Tibial nerve (tissue), 4 donors: ENCODE measurements around the gene CEP128. TPM values are rescaled to one million over a fixed set of nuclear protein-coding genes. Genes with fewer than 3 reads are reported as not detected.

Experiments
- DNase-seq, 2 donors: peaks; one replicate each; pipeline ENCODE4 v3.0.0-alpha.2; 2019; ENCODE audit warnings: low spot score in 2 of 2
- H3K27ac ChIP-seq, 4 donors: fragments of 200-600 bp; sonication (generic) in 3 of 4; one replicate each; pipeline ENCODE4 v1.5.1; 2017 to 2019; ENCODE audit warnings: mild to moderate bottlenecking in 1 of 4
- H3K27me3 ChIP-seq, 2 donors: fragments of 200-600 bp; sonication (generic) in 1 of 2; one replicate each; pipeline versions ENCODE4 v1.5.1 to v1.6.0; 2017 to 2019
- H3K36me3 ChIP-seq, 3 donors: fragments of 200-600 bp; sonication (generic); one replicate each; pipeline ENCODE4 v1.5.1; 2018 to 2019
- H3K4me1 ChIP-seq, 4 donors: fragments of 200-600 bp; sonication (generic) in 3 of 4; one replicate each; pipeline ENCODE4 v1.5.1; 2017 to 2019
- H3K4me3 ChIP-seq, 4 donors: fragments of 200-600 bp; sonication (generic) in 3 of 4; one replicate each; pipeline ENCODE4 v1.5.1; 2017 to 2019; ENCODE audit warnings: mild to moderate bottlenecking in 1 of 4, moderate library complexity in 1 of 4
- H3K9me3 ChIP-seq, 4 donors: fragments of 200-600 bp; sonication (generic) in 3 of 4; one replicate each; pipeline ENCODE4 v1.5.1; 2017 to 2019
- EP300 ChIP-seq, 2 donors: sonication (generic); formaldehyde crosslinking; IDR thresholded peaks; one replicate each; pipeline ENCODE4 v1.6.1; 2017; ENCODE audit warnings: antibody characterized with exemption in 2 of 2, mild to moderate bottlenecking in 1 of 2
- POLR2A ChIP-seq, 2 donors: fragments of 450-650 bp; IDR thresholded peaks; one replicate each; pipeline ENCODE4 v1.6.1; 2017; ENCODE audit warnings: antibody characterized with exemption in 2 of 2, mild to moderate bottlenecking in 2 of 2, moderate library complexity in 2 of 2
- WGBS, 2 donors: methylation state at CpG; one replicate each; pipeline ENCODE4 v1.1.5; 2018; 5-methylcytosine and 5-hydroxymethylcytosine counted together
- total RNA-seq, 4 donors: library from RNA; depleted of rRNA; stranded (reverse); fragments of >200 nt; gene quantifications; one replicate each; pipeline ENCODE4 v1.1.0, GENCODE V29; 2016
- TF ChIP-seq, protein P1 (sequence below), 5 experiments: fragments of 200-600 bp in 3 of 5; fragments of 450-650 bp in 2 of 5; sonication (generic) in 3 of 5; IDR thresholded peaks; one replicate each; pipeline ENCODE4 v1.5.1; 2016 to 2019; ENCODE audit warnings: antibody characterized with exemption in 5 of 5, mild to moderate bottlenecking in 3 of 5, moderate library complexity in 2 of 5

The CEP128 gene
- total RNA-seq, 4 donors from 2014 or later = 7.3 to 13.9 (median 12.5) TPM

DNA sequence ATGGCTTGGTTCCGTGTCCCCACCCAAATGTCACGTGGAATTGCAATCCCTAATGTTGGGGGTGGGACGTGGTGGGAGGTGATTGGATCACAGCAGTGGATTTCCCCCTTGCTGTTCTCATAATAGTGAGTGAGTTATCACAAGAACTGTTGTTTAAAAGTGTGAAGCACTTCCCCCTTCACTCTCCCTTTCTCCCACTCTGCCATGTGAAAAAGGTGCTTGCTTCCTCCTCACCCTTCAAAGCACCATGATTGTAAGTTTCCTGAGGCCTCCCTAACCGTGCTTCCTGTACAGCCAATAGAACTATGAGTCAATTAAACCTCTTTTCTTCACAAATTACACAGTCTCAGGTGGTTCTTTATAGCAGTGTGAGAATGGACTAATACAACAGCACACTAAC lies 5.3 kb upstream of the CEP128 start:
- Histone ChIP-seq H3K27me3 (no peaks in the 10 kb centered on the region), H3K36me3 (no peaks in the 10 kb centered on the region), H3K9me3 (no peaks in the 10 kb centered on the region), H3K4me3 (no peak overlapping the region), H3K27ac (no peak overlapping the region), H3K4me1 (peaks cover 0 to 9% (median 4%) of the 10 kb centered on the region in 4 donors)
- no peak for DNase-seq
- WGBS, 2 donors = 75 to 81% methylated on average over 4 of the region's 4 CpGs
- TF ChIP-seq, protein P1, sequence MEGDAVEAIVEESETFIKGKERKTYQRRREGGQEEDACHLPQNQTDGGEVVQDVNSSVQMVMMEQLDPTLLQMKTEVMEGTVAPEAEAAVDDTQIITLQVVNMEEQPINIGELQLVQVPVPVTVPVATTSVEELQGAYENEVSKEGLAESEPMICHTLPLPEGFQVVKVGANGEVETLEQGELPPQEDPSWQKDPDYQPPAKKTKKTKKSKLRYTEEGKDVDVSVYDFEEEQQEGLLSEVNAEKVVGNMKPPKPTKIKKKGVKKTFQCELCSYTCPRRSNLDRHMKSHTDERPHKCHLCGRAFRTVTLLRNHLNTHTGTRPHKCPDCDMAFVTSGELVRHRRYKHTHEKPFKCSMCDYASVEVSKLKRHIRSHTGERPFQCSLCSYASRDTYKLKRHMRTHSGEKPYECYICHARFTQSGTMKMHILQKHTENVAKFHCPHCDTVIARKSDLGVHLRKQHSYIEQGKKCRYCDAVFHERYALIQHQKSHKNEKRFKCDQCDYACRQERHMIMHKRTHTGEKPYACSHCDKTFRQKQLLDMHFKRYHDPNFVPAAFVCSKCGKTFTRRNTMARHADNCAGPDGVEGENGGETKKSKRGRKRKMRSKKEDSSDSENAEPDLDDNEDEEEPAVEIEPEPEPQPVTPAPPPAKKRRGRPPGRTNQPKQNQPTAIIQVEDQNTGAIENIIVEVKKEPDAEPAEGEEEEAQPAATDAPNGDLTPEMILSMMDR (IDR thresholded peaks at IDR 0.05) = no peak
- no peak for TF ChIP-seq POLR2A (IDR thresholded peaks at IDR 0.05)
- no peak for TF ChIP-seq EP300 (IDR thresholded peaks at IDR 0.05)

DNA sequence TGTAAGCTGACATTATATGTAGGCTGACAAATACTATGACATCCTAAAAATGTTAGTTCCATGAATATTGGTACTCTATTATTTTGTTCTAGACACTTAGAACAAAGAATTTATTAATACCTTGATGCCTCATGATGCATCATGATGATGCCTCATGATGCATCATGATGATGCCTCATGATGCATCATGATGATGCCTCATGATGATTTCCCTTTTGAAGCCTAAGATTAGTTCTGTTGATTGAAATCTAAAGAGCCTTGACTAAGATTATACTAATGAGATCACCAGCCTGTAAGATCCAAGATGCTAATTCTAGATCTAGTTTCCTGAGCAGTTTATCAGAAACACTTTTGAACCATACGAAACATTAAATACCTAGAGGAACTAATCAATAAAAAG lies 4.6 kb upstream of the CEP128 start:
- Histone ChIP-seq H3K4me1 (peaks cover 0 to 9% (median 4%) of the 10 kb centered on the region in 4 donors), H3K36me3 (no peaks in the 10 kb centered on the region), H3K27me3 (no peaks in the 10 kb centered on the region), H3K4me3 (no peak overlapping the region), H3K9me3 (no peaks in the 10 kb centered on the region), H3K27ac (no peak overlapping the region)
- TF ChIP-seq POLR2A (IDR thresholded peaks at IDR 0.05) (no peak), EP300 (IDR thresholded peaks at IDR 0.05) (no peak)
- TF ChIP-seq, protein P1 (IDR thresholded peaks at IDR 0.05) = no peak
- WGBS, 2 donors = 84 to 97% methylated on average over 1 of the region's 1 CpG
- no peak for DNase-seq

DNA sequence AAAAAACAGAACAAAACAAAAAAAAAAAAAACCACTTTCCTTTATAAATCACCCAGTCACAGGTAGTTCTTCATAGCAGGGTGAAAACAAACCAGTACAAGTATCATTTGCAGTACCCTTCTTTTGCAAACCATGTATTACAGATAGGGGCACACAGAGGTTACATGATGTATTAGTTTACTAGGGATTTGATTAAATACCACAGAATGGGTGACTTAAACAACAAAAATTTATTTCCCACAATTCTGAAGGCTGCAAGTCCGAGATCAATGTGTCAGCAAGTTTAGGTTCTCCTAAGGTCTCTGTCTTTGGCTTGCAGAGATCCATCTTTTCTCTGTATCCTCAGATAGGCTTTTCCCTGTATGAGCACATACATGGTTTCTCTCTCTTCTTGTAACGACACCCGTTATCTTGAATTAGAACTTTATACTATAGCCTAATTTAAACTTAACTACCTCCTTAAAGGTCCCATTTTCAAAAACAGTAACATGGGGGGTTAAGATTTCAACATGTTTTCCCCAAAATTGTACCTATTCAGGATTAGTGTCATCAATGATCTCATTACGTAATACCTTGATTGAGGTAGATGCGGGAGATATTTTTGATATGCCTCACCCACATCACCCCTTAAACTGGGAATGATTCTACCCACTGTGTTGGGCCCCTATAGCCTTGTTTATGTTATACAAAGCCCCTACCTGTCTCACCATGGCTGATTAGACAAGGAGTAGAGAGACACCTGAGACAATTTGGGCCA lies 3.5 kb upstream of the CEP128 start:
- 86 to 90% methylated on average over 5 of the region's 5 CpGs for WGBS, 2 donors
- Histone ChIP-seq H3K4me1 (peaks cover 0 to 20% (median 5%) of the 10 kb centered on the region in 4 donors), H3K4me3 (no peak overlapping the region), H3K36me3 (no peaks in the 10 kb centered on the region), H3K27me3 (no peaks in the 10 kb centered on the region), H3K9me3 (no peaks in the 10 kb centered on the region), H3K27ac (no peak overlapping the region)
- TF ChIP-seq POLR2A (IDR thresholded peaks at IDR 0.05) = no peak
- TF ChIP-seq, protein P1 (IDR thresholded peaks at IDR 0.05) = no peak
- no peak for TF ChIP-seq EP300 (IDR thresholded peaks at IDR 0.05)
- DNase-seq = no peak

DNA sequence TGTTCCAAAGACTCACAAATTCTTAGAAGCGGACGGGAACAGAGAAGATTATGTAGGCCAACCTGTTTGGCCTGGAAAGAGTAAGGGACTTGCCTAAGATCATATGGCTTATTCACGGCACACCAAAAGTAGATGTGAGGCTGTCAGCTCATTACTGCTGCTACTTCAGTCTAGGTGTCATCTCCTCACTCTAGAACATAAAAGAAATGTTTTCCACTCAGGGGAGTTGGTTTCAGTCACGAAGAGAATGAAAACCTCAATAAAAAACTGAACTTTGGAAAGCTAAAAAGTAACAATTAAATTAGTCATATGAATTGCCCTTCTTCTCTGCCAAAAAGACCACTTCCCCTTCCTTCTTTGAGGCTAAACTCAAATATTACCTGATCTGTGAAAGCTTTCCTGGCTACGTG lies 658 bp upstream of the CEP128 start:
- Histone ChIP-seq H3K9me3 (no peaks in the 10 kb centered on the region), H3K27me3 (no peaks in the 10 kb centered on the region), H3K4me3 (peak overlapping the region; percentile 30 to 82 (median 62)), H3K36me3 (no peaks in the 10 kb centered on the region), H3K27ac (peak overlapping the region; percentile 6 to 81 (median 67)), H3K4me1 (peaks cover 0 to 20% (median 5%) of the 10 kb centered on the region in 4 donors)
- TF ChIP-seq, protein P1 (IDR thresholded peaks at IDR 0.05) = no peak
- TF ChIP-seq EP300 (IDR thresholded peaks at IDR 0.05) = no peak
- no peak for TF ChIP-seq POLR2A (IDR thresholded peaks at IDR 0.05)
- no peak for DNase-seq
- WGBS, 2 donors = 39 to 45% methylated on average over 5 of the region's 5 CpGs

DNA sequence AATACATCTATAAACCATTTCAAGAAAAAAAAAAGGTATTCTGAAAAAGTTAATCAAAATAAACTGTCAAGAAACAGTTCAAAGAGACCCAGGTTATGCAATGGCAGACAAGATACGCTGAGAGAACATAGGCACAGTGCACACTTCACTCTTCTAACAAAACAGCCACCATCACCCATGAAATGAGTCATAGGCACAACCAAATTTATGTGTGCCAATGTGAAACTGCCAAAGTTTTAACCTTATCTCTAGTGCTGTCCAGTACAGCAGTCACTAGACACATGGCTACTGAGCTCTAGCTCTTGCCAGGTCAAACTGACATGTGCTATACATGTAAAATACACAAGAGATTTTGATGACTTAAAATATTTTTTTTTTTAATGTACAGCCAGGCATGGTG lies 1.4 kb downstream of the CEP128 start:
- Histone ChIP-seq H3K4me3 (no peak overlapping the region), H3K9me3 (no peaks in the 10 kb centered on the region), H3K27me3 (no peaks in the 10 kb centered on the region), H3K27ac (no peak overlapping the region), H3K36me3 (no peaks in the 10 kb centered on the region), H3K4me1 (peaks cover 0 to 20% (median 5%) of the 10 kb centered on the region in 4 donors)
- no peak for DNase-seq
- TF ChIP-seq POLR2A (IDR thresholded peaks at IDR 0.05) (no peak), EP300 (IDR thresholded peaks at IDR 0.05) (no peak)
- TF ChIP-seq, protein P1 (IDR thresholded peaks at IDR 0.05) = no peak
- WGBS, 2 donors = 86 to 89% methylated on average over 1 of the region's 1 CpG
